A549 (cell line): ENCODE results near the gene PEX16. TPM values are rescaled to one million over a fixed set of nuclear protein-coding genes. Genes with fewer than 3 reads are reported as not detected.

Experiments used
- ATAC-seq, 2 experiments: fragments of 200-7000 bp in 1 of 2; fragments of >200 bp in 1 of 2; cut with Nextera tagmentation in 1 of 2; cut with Tn5 transposase in 1 of 2; 3 replicates each; pipeline versions ENCODE4 v1.8.0 to v1.9.1; 2018 to 2020; ENCODE audit warnings: mild to moderate bottlenecking in 1 of 2, moderate library complexity in 1 of 2
- CTCF ChIA-PET: fragments of 300-600 bp; sonication (Branson Sonifier 250); formaldehyde crosslinking; extraction: SDS; loops from one replicate; lab custom pipeline; 2021; ENCODE audit warnings: antibody characterized with exemption, inconsistent platforms; lab: Yijun Ruan, JAX
- POLR2A ChIA-PET: fragments of 350-600 bp; formaldehyde crosslinking; extraction: SDS; loops from one replicate; lab custom pipeline; 2021; ENCODE audit warnings: antibody characterized with exemption, inconsistent platforms; lab: Yijun Ruan, JAX
- DNase-seq, 2 experiments: peaks; one replicate each; pipeline versions ENCODE4 v3.0.0 to v3.0.0-alpha.2; 2011 to 2016; ENCODE audit warnings: low read depth in 1 of 2, low spot score in 1 of 2
- FAIRE-seq: peaks from 2 replicates; lab custom pipeline; 2011; peaks lifted over from hg19 to GRCh38; lab: Jason Lieb, UNC
- H3K27ac ChIP-seq, 2 experiments: fragments of >200 bp; sonication (Bioruptor Twin); formaldehyde crosslinking; 3 replicates each; pipeline ENCODE4 v1.5.1; 2016 to 2017
- H3K4me1 ChIP-seq: fragments of >200 bp; sonication (Bioruptor Twin); formaldehyde crosslinking; 3 replicates; pipeline ENCODE4 v1.6.1; 2016
- H3K4me2 ChIP-seq: fragments of >200 bp; sonication (Bioruptor Twin); formaldehyde crosslinking; 3 replicates; pipeline ENCODE4 v1.6.1; 2016
- H3K4me3 ChIP-seq: fragments of >200 bp; sonication (Bioruptor Twin); formaldehyde crosslinking; 3 replicates; pipeline ENCODE4 v1.5.1; 2016
- H3K9me3 ChIP-seq: fragments of >200 bp; sonication (Bioruptor Twin); formaldehyde crosslinking; 3 replicates; pipeline ENCODE4 v1.6.1; 2016
- BHLHE40 ChIP-seq: IDR thresholded peaks from 2 replicates; pipeline ENCODE4 v1.6.1; 2012; ENCODE audit warnings: low read depth, low read length, inconsistent platforms
- CHD2 ChIP-seq: fragments of 150-350 bp; IDR thresholded peaks from 2 replicates; pipeline ENCODE4 v1.6.1; 2014; ENCODE audit warnings: low read length; ENCODE audit not compliant: partially characterized antibody
- CHD4 ChIP-seq: fragments of 200-600 bp; sonication (generic); IDR thresholded peaks from 2 replicates; pipeline ENCODE4 v1.6.1; 2016; ENCODE audit warnings: antibody characterized with exemption, mild to moderate bottlenecking, borderline replicate concordance
- CTCF ChIP-seq: fragments of >200 bp; sonication (Bioruptor Twin); formaldehyde crosslinking; IDR thresholded peaks from 3 replicates; pipeline ENCODE4 v1.5.1; 2016
- FOSB ChIP-seq: fragments of 250-450 bp; sonication (Bioruptor Pico); IDR thresholded peaks from 2 replicates; pipeline ENCODE4 v1.5.0; 2020; ENCODE audit warnings: mild to moderate bottlenecking, moderate library complexity
- FOSL2 ChIP-seq, 2 experiments: fragments of 450-650 bp in 1 of 2; fragments of >200 bp in 1 of 2; sonication (Bioruptor Twin) in 1 of 2; formaldehyde crosslinking; IDR thresholded peaks; 2 replicates each; pipeline versions ENCODE4 v1.5.0 to v1.6.1; 2016 to 2020; ENCODE audit warnings: mild to moderate bottlenecking in 1 of 2, moderate library complexity in 1 of 2
- FOXS1 ChIP-seq: fragments of 250-450 bp; sonication (Bioruptor Pico); IDR thresholded peaks from 2 replicates; pipeline ENCODE4 v1.5.0; 2020; ENCODE audit warnings: mild to moderate bottlenecking, moderate library complexity
- HDAC2 ChIP-seq: fragments of 200-600 bp; sonication (generic); IDR thresholded peaks from 2 replicates; pipeline ENCODE4 v1.6.1; 2016
- HES2 ChIP-seq: fragments of >200 bp; sonication (Bioruptor Twin); formaldehyde crosslinking; IDR thresholded peaks from 2 replicates; pipeline ENCODE4 v1.6.1; 2016
- HOXB5 ChIP-seq: fragments of 250-450 bp; sonication (Bioruptor Pico); IDR thresholded peaks from 2 replicates; pipeline ENCODE4 v1.5.0; 2020; ENCODE audit warnings: mild to moderate bottlenecking, moderate library complexity
- JUN ChIP-seq, 2 experiments: fragments of >200 bp; sonication (Bioruptor Twin); formaldehyde crosslinking; IDR thresholded peaks; 2 replicates in 1 of 2; 3 replicates in 1 of 2; pipeline ENCODE4 v1.6.1; 2016 to 2017
- KDM1A ChIP-seq: fragments of 200-600 bp; sonication (generic); IDR thresholded peaks from 2 replicates; pipeline ENCODE4 v1.6.1; 2016; ENCODE audit warnings: low read depth, mild to moderate bottlenecking
- MAX ChIP-seq: IDR thresholded peaks from 2 replicates; pipeline ENCODE4 v1.6.1; 2012
- NFE2L2 ChIP-seq: fragments of 150-350 bp; conservative IDR thresholded peaks from 2 replicates; pipeline ENCODE4 v1.6.1; 2014; ENCODE audit warnings: low read length
- NPAS2 ChIP-seq: fragments of 250-450 bp; sonication (Bioruptor Pico); IDR thresholded peaks from 2 replicates; pipeline ENCODE4 v1.8.0; 2022; ENCODE audit warnings: mild to moderate bottlenecking, moderate library complexity, borderline replicate concordance
- PHF8 ChIP-seq: fragments of 200-600 bp; sonication (generic); IDR thresholded peaks from 2 replicates; pipeline ENCODE4 v1.6.1; 2016; ENCODE audit warnings: low read depth, mild to moderate bottlenecking, antibody characterized with exemption, moderate library complexity, borderline replicate concordance
- POLR2A ChIP-seq: IDR thresholded peaks from 2 replicates; pipeline ENCODE4 v1.6.1; 2012; ENCODE audit warnings: mild to moderate bottlenecking, low read length
- RAD21 ChIP-seq, 2 experiments: fragments of >200 bp in 1 of 2; sonication (Bioruptor Twin) in 1 of 2; formaldehyde crosslinking in 1 of 2; IDR thresholded peaks in 1 of 2; conservative IDR thresholded peaks in 1 of 2; 2 replicates in 1 of 2; 3 replicates in 1 of 2; pipeline ENCODE4 v1.6.1; 2012 to 2018; ENCODE audit warnings: inconsistent platforms in 1 of 2
- RCOR1 ChIP-seq: fragments of 150-350 bp; IDR thresholded peaks from 2 replicates; pipeline ENCODE4 v1.6.1; 2014; ENCODE audit warnings: antibody characterized with exemption, low read length, low read depth
- RFX5 ChIP-seq: fragments of 450-650 bp; IDR thresholded peaks from 2 replicates; pipeline ENCODE4 v1.7.1; 2014; ENCODE audit warnings: antibody characterized with exemption, mild to moderate bottlenecking, moderate library complexity
- RNF2 ChIP-seq: fragments of 200-600 bp; sonication (generic); IDR thresholded peaks from 2 replicates; pipeline ENCODE4 v1.6.1; 2016; ENCODE audit warnings: low read depth, mild to moderate bottlenecking, antibody characterized with exemption, moderate library complexity, borderline replicate concordance
- SMC3 ChIP-seq: fragments of >200 bp; sonication (Bioruptor Twin); formaldehyde crosslinking; IDR thresholded peaks from 3 replicates; pipeline ENCODE4 v1.6.1; 2018; ENCODE audit warnings: inconsistent platforms
- TFCP2L1 ChIP-seq: fragments of 250-450 bp; sonication (Bioruptor Pico); IDR thresholded peaks from 2 replicates; pipeline ENCODE4 v1.5.0; 2021; ENCODE audit warnings: mild to moderate bottlenecking
- TP53 ChIP-seq: fragments of 250-450 bp; sonication (Bioruptor Pico); IDR thresholded peaks from 2 replicates; pipeline ENCODE4 v1.5.0; 2021; ENCODE audit warnings: mild to moderate bottlenecking, moderate library complexity
- ZNF302 ChIP-seq: fragments of 250-450 bp; sonication (Bioruptor Pico); IDR thresholded peaks from 2 replicates; pipeline ENCODE4 v1.9.0; 2021; ENCODE audit warnings: inconsistent platforms, mild to moderate bottlenecking, moderate library complexity
- WGBS: methylation state at CpG from one replicate; pipeline ENCODE4 v1.1.6; 2017; ENCODE audit errors: missing lambda C conversion rate; 5-methylcytosine and 5-hydroxymethylcytosine counted together
- polyA plus RNA-seq, 4 experiments: library from polyadenylated mRNA; depleted of rRNA in 3 of 4; stranded (reverse); fragments of >200 nt; fragmentation: RNase III in 1 of 4; extraction: RNeasy Plus Mini Kit Qiagen cat#74134 plus additional on column Dnase treatment in 1 of 4; gene quantifications; 2 replicates in 3 of 4; 3 replicates in 1 of 4; pipeline ENCODE4 v1.2.3, GENCODE V29; 2011 to 2017

The PEX16 gene
- polyA plus RNA-seq, 2 of the 4 experiments (the other 2 are of a cell fraction), result 18.2 to 20.2 TPM

GRCh38 chr11:45947885-45948284 is 30.2 kb upstream of the PEX16 start:
- CTCF ChIA-PET, result interaction anchor here (1.1 to 5.9 kb wide), 4 partner anchors 11 to 75 kb away, joined by 3 to 47 read pairs (median 4); no protein-coding TSS in a partner anchor
- no peaks in the 10 kb centered on the region for H3K9me3 ChIP-seq
- no peak for TF ChIP-seq HES2
- TF ChIP-seq MAX, result no peak
- TF ChIP-seq RFX5, result no peak
- no peak for TF ChIP-seq FOXS1 (CRISPR knock-in tag)
- TF ChIP-seq RAD21 (conservative IDR thresholded peaks at IDR 0.05 in 1 of 2, IDR thresholded peaks at IDR 0.05 in 1 of 2), result no peak
- TF ChIP-seq POLR2A, result no peak
- TF ChIP-seq CHD4, result no peak
- TF ChIP-seq RNF2, result no peak
- TF ChIP-seq RCOR1, result no peak
- no peak for TF ChIP-seq TFCP2L1 (CRISPR knock-in tag)
- no peak for TF ChIP-seq SMC3
- TF ChIP-seq TP53, result no peak
- TF ChIP-seq HDAC2, result no peak
- no peak for TF ChIP-seq HOXB5
- DNase-seq, result no peak
- no peak overlapping the region for H3K4me2 ChIP-seq
- 90% methylated on average over 1 of the region's 1 CpG for WGBS
- H3K27ac ChIP-seq, result no peak overlapping the region
- POLR2A ChIA-PET, result no interaction called here
- no peaks in the 10 kb centered on the region for H3K4me1 ChIP-seq
- no peak for ATAC-seq
- no peak overlapping the region for H3K4me3 ChIP-seq
- FAIRE-seq, result no peak

- no peak for FAIRE-seq
- WGBS, result 86% methylated on average over 3 of the region's 3 CpGs
These were observed 27.8 kb upstream of the PEX16 start for GRCh38 chr11:45945397-45945999.

GRCh38 chr11:45942381-45942780 is 24.7 kb upstream of the PEX16 start:
- no peaks in the 10 kb centered on the region for H3K9me3 ChIP-seq
- no peak for DNase-seq
- ChIA-PET POLR2A (no interaction called here), CTCF (interaction anchor here (0.9 to 2.3 kb wide), 7 partner anchors 12 to 100 kb away, joined by 3 to 10 read pairs (median 4); no protein-coding TSS in a partner anchor)
- no peak for ATAC-seq
- H3K4me2 ChIP-seq, result no peak overlapping the region
- H3K4me1 ChIP-seq, result no peaks in the 10 kb centered on the region
- 92% methylated on average over 4 of the region's 4 CpGs for WGBS
- no peak for TF ChIP-seq CHD2
- TF ChIP-seq HOXB5, result no peak
- no peak for TF ChIP-seq JUN (IDR thresholded peaks at IDR 0.05)
- no peak for TF ChIP-seq CTCF
- TF ChIP-seq PHF8, result no peak
- TF ChIP-seq RNF2, result no peak
- TF ChIP-seq NFE2L2, result no peak
- TF ChIP-seq FOSL2 (IDR thresholded peaks at IDR 0.05), result no peak
- no peak for TF ChIP-seq FOSL2 (CRISPR knock-in tag; IDR thresholded peaks at IDR 0.05)
- TF ChIP-seq HES2, result no peak
- no peak for TF ChIP-seq RAD21 (conservative IDR thresholded peaks at IDR 0.05 in 1 of 2, IDR thresholded peaks at IDR 0.05 in 1 of 2)
- no peak for TF ChIP-seq KDM1A
- H3K4me3 ChIP-seq, result no peak overlapping the region
- no peak for FAIRE-seq
- no peak overlapping the region for H3K27ac ChIP-seq

More at GRCh38 chr11:45945397-45945999, 27.8 kb upstream of the PEX16 start:
- Histone ChIP-seq H3K4me3 (no peak overlapping the region), H3K4me2 (no peak overlapping the region), H3K4me1 (no peaks in the 10 kb centered on the region), H3K27ac (no peak overlapping the region), H3K9me3 (no peaks in the 10 kb centered on the region)
- TF ChIP-seq ZNF302 (no peak), BHLHE40 (no peak), FOSB (CRISPR knock-in tag) (no peak), NPAS2 (CRISPR knock-in tag) (no peak)
- POLR2A ChIA-PET, result no interaction called here
- DNase-seq (no peak), ATAC-seq (no peak)
- CTCF ChIA-PET, result interaction anchor here (1.3 to 1.4 kb wide), 2 partner anchors 20 to 61 kb away, joined by 4 read pairs; no protein-coding TSS in a partner anchor
